NT2/D1 (cell line): Measurements from ENCODE around the gene LRPPRC.
"Not testable (repeated sequence)": the region's sequence is repeated elsewhere in the genome, so short reads cannot be mapped to it uniquely, and the experiment has no call there.

ENCODE experiments used
- DNase-seq: peaks from one replicate; pipeline ENCODE4 v3.0.0-alpha.2; 2011; ENCODE audit warnings: low read depth, low spot score
- H3K27me3 ChIP-seq: 2 replicates; pipeline ENCODE4 v1.6.0; 2011; ENCODE audit warnings: mild to moderate bottlenecking; ENCODE audit not compliant: insufficient read length, insufficient read depth
- H3K36me3 ChIP-seq: 2 replicates; pipeline ENCODE4 v1.6.1; 2011; ENCODE audit warnings: mild to moderate bottlenecking, low read length, mixed read lengths; ENCODE audit not compliant: insufficient read depth, insufficient read length
- H3K4me1 ChIP-seq: 2 replicates; pipeline ENCODE4 v1.5.1; 2011; ENCODE audit not compliant: insufficient read depth, insufficient read length
- H3K4me3 ChIP-seq: 2 replicates; pipeline ENCODE4 v1.5.1; 2011; ENCODE audit warnings: low read depth; ENCODE audit not compliant: insufficient read length
- H3K9ac ChIP-seq: 2 replicates; pipeline ENCODE4 v1.6.0; 2011; ENCODE audit warnings: low read depth; ENCODE audit not compliant: insufficient read length
- H3K9me3 ChIP-seq: 2 replicates; pipeline ENCODE4 v1.5.1; 2011; ENCODE audit warnings: mild to moderate bottlenecking, low read length; ENCODE audit not compliant: insufficient read depth
- SUZ12 ChIP-seq: IDR thresholded peaks from 2 replicates; pipeline ENCODE4 v1.6.1; 2011; ENCODE audit not compliant: insufficient read length, insufficient read depth; ENCODE audit errors: extremely low read depth
- YY1 ChIP-seq: IDR thresholded peaks from 2 replicates; pipeline ENCODE4 v1.6.1; 2011; ENCODE audit not compliant: insufficient read length, insufficient read depth
- ZNF274 ChIP-seq: IDR thresholded peaks from 2 replicates; pipeline ENCODE4 v1.6.1; 2011; ENCODE audit warnings: mild to moderate bottlenecking, low read depth, low read length

LRPPRC gene

DNA sequence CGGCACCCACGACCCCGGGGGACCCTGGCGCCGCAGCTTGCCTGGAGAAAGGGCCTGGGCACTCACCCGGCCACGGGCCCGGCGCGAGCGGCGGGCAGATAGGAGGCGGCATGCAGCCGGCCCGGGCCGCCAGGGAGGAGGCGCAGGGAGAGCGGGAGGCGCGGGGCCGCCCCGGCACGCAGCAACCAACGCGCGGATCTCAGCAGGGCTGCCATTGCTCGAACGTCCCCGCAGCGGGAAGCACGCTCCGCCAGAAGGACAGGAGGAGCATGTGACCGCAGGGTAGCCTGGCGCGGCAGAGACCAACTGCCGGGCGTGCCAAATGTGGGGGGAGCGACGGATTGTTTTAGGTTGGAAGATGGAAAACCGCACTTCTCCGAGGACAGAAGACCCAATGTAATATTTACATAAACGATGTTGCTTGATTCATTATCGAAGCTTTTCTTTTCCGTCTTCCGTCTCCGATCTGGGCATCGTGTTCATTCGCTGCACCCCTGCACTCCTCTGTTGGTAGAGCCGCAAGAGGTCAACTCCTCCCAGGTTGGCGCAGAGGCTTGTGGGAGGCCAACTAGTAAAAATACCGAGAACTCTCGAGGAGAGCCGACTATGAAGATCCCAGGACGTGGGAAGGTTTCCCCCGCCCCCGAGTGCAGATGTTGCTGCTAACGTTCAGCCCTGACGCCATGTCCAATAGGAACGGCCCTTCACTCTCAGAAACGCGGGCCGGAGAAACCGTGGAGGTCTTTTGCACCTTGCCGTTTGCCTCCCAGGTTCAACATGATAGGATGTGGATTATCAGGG lies at the start of gene LRPPRC:
Gene LRPPRC (minus strand): TSS at position 257 of the 801 bp plus-strand sequence. CDS start 42 bp downstream, at position 215.
- no peak for TF ChIP-seq SUZ12
- TF ChIP-seq YY1, result peak; percentile 17
- no peaks in the 10 kb centered on the region for H3K9me3 ChIP-seq
- H3K4me1 ChIP-seq, result no peaks in the 10 kb centered on the region

DNA sequence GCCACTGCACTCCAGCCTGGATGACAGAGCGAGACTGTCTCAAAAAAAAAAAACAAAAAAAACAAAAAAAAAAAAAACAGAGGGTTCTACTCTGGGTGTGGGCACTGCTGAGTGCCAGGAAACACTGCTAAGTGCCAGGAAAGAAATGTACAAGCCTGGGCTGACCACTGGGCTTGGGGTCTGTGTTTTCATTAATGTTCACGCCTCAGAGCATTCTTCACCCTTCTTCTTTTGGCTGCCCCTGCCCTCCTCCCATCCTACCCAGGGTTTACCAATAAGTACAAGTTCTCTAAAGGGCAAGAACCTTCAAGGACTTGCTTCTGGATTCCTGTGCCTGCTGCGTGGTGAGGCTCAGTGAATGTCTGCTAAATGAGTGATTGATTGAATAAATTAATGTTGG lies 49.3 kb upstream of the LRPPRC start:
- no peaks in the 10 kb centered on the region for H3K9me3 ChIP-seq
- peaks cover 3% of the 10 kb centered on the region for H3K4me1 ChIP-seq
- no peak for DNase-seq
- TF ChIP-seq YY1, result no peak
- TF ChIP-seq SUZ12, result no peak
- no peak for TF ChIP-seq ZNF274
- H3K9ac ChIP-seq, result no peak overlapping the region
- no peak overlapping the region for H3K4me3 ChIP-seq
- H3K27me3 ChIP-seq, result no peaks in the 10 kb centered on the region
- H3K36me3 ChIP-seq, result no peaks in the 10 kb centered on the region

More for the DNA sequence above, at the start of gene LRPPRC:
- Histone ChIP-seq H3K27me3 (no peaks in the 10 kb centered on the region), H3K4me3 (peak within 1 kb of the TSS; percentile 96), H3K36me3 (peaks cover 35% of the 10 kb centered on the region), H3K9ac (peak within 1 kb of the TSS; percentile 97)
- peak; percentile 92 for DNase-seq

DNA sequence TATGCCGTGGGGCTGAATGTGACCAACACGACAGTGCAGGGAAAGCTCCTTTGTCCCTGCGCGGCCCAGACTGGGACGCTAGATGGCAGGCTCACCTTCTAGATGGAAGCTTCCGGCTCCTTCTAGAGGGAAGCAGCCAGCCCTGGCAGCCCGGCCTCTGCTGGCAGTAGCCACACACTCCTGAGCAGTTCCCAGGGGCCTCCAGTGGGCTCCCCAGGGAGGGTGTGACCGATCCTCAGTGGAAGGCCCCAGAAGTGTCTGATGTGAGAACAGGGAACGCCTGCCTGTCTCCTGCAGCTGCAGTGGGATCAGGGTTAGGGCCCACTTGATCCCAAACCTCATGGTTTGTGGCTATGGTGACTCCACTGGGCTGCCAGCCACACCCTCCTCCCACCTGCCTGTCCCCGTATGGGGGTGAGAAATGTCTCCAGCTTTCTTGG lies 48.5 kb upstream of the LRPPRC start:
- H3K9ac ChIP-seq, result no peak overlapping the region

DNA sequence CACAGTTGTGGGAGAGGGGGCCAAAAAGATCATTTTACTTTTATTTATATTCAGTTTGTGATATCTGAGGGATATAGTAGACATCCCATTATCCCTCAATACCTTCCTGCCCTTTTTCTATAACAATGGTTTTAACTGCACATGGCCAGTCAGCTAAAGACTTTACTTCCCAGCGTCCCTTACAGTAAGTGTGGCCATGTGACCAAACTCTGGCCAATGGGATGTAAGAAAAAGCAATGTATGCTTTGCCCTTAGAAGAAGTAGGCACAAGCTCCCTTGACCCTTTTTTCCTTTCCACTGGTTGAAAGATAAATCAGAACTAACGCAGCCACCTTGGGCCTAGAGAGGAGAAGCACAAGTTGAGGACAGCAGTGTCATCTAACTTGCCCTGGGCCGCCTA lies 44.6 kb upstream of the LRPPRC start:
- TF ChIP-seq ZNF274, result no peak
- TF ChIP-seq YY1, result no peak
- no peak for TF ChIP-seq SUZ12
- Histone ChIP-seq H3K27me3 (no peaks in the 10 kb centered on the region), H3K4me3 (no peak overlapping the region), H3K36me3 (no peaks in the 10 kb centered on the region), H3K9ac (no peak overlapping the region), H3K4me1 (peaks cover 3% of the 10 kb centered on the region), H3K9me3 (no peaks in the 10 kb centered on the region)
- DNase-seq, result no peak

More for the DNA sequence above, 48.5 kb upstream of the LRPPRC start:
- no peaks in the 10 kb centered on the region for H3K27me3 ChIP-seq
- H3K9me3 ChIP-seq, result no peaks in the 10 kb centered on the region
- DNase-seq, result peak; percentile 87
- no peak for TF ChIP-seq YY1
- TF ChIP-seq SUZ12, result no peak
- TF ChIP-seq ZNF274, result no peak
- H3K4me3 ChIP-seq, result no peak overlapping the region
- peaks cover 3% of the 10 kb centered on the region for H3K4me1 ChIP-seq
- no peaks in the 10 kb centered on the region for H3K36me3 ChIP-seq

DNA sequence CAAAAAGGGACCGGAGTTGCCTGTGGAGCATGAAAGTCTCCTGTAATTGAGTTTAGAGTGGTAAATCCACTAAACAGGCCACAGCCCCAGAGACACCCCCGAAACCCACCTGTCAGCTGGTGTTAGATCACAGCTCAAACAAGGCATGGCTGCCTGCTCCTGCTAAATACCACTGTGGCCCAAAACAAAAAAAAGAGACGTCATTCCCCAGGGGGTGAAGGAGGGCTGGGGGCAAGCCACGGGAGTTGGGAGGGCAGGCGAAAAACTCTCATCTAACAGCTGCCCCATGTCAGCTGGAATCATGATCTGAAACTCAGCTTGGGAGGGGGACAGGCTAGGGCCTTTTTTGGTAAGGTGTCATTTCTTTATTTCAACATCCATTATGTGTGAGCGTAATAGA lies 42.5 kb upstream of the LRPPRC start:
- no peaks in the 10 kb centered on the region for H3K36me3 ChIP-seq
- no peaks in the 10 kb centered on the region for H3K4me1 ChIP-seq
- H3K9me3 ChIP-seq, result no peaks in the 10 kb centered on the region
- H3K4me3 ChIP-seq, result no peak overlapping the region
- no peak overlapping the region for H3K9ac ChIP-seq
- no peaks in the 10 kb centered on the region for H3K27me3 ChIP-seq
- no peak for DNase-seq
- TF ChIP-seq YY1, result no peak
- no peak for TF ChIP-seq ZNF274
- TF ChIP-seq SUZ12, result no peak

DNA sequence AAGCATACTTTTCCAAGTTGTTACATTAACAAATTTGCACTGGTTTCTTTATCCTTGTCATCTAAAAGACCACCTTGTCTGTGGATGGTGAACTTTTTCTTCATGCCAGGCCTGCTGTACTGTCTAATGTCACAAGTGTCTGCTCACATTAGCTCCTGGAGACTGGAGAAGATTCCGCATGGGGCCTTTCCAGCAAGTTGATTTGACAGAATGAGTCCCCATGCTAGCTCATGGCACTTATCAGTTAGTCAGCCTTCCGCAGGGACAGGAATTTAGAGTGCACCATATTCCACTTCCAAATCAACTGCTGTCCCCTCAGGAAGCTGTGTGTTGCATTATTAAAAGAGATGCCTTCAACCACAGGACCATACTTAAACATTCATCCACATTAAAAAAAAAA lies 41.4 kb upstream of the LRPPRC start:
- Histone ChIP-seq H3K36me3 (no peaks in the 10 kb centered on the region), H3K4me3 (no peak overlapping the region), H3K9me3 (no peaks in the 10 kb centered on the region), H3K9ac (no peak overlapping the region), H3K4me1 (no peaks in the 10 kb centered on the region), H3K27me3 (no peaks in the 10 kb centered on the region)
- TF ChIP-seq ZNF274 (no peak), YY1 (no peak), SUZ12 (no peak)
- no peak for DNase-seq

DNA sequence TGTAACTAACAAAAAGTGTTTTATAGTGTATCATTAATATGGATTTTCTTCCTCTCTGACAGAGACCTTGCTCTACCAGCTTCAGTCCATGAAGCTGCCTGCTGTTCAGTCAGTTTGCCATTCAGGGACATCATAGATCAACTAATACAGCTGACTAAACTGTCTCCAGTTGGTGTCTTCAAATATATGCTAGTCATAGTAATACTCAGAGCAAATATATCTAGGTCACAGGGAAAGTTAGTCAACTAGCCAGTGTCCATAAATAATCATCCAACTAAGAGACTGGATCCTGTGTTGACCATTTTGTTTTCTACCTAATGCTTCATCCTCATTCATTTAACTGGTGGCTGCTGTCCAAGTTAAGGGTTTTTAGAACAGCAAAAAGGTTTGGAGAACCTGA lies 38.2 kb upstream of the LRPPRC start:
- Histone ChIP-seq H3K27me3 (no peaks in the 10 kb centered on the region), H3K4me1 (no peaks in the 10 kb centered on the region), H3K36me3 (no peaks in the 10 kb centered on the region), H3K4me3 (no peak overlapping the region), H3K9ac (no peak overlapping the region), H3K9me3 (no peaks in the 10 kb centered on the region)
- DNase-seq, result no peak
- TF ChIP-seq SUZ12, result no peak

DNA sequence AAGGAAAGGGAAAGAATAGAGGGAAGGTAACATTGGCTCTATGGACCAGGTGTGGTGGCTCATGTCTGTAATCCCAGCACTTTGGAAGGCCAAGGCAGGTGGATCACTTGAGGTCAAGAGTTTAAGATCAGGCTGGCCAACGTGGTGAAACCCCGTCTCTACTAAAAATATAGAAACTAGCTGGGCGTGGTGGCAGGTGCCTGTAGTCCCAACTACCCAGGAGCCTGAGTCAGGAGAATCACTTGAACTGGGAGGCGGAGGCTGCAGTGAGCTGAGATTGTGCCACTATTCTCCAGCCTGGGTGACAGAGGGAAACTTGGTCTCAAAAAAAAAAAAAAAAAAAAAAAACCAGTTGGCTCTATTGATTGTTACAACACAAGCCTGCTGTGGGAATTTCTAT lies 31.3 kb upstream of the LRPPRC start:
- not testable (repeated sequence) for H3K36me3 ChIP-seq, H3K4me3 ChIP-seq, H3K9ac ChIP-seq, H3K4me1 ChIP-seq, H3K27me3 ChIP-seq, DNase-seq, H3K9me3 ChIP-seq
